Upper lobe of right lung (tissue), 1 donor: ENCODE results near the gene SPOPL. TPM values are rescaled to one million over a fixed set of nuclear protein-coding genes. Genes with fewer than 3 reads are reported as not detected.

Experiments
- ATAC-seq: fragments of 200-7000 bp; cut with Tn5 transposase; one replicate; pipeline ENCODE4 v1.9.1; 2020; ENCODE audit warnings: mild to moderate bottlenecking, moderate library complexity
- DNase-seq: peaks from one replicate; pipeline ENCODE4 v3.0.0-alpha.2; 2020
- H3K27ac ChIP-seq: fragments of 200-600 bp; one replicate; pipeline ENCODE4 v1.8.0; 2022
- H3K27me3 ChIP-seq: fragments of 200-600 bp; one replicate; pipeline ENCODE4 v1.8.0; 2022; ENCODE audit warnings: mild to moderate bottlenecking
- H3K36me3 ChIP-seq: fragments of 200-600 bp; one replicate; pipeline ENCODE4 v1.8.0; 2022
- H3K4me1 ChIP-seq: fragments of 200-600 bp; one replicate; pipeline ENCODE4 v1.8.0; 2022
- H3K4me3 ChIP-seq: fragments of 200-600 bp; one replicate; pipeline ENCODE4 v1.8.0; 2022; ENCODE audit warnings: mild to moderate bottlenecking
- H3K9me3 ChIP-seq: fragments of 200-600 bp; one replicate; pipeline ENCODE4 v1.8.0; 2022
- intact Hi-C: fragments of 100-400 bp; cut with DNase I; formaldehyde crosslinking; loops from one replicate; pipeline ENCODE4 v1.11.0; 2022
- total RNA-seq: library from RNA; stranded (reverse); fragmentation: NEBNext Ultra II Directional; extraction: Animal tissue kit (Norgen Biotek cat#: 25700); gene quantifications from one replicate; pipeline ENCODE4 v1.2.1, GENCODE V29; 2021
- TF ChIP-seq, protein P1 (sequence below): fragments of 200-600 bp; IDR thresholded peaks from one replicate; pipeline ENCODE4 v1.8.0; 2022; ENCODE audit warnings: antibody characterized with exemption
- donor health status: DM: no; HTN: yes; CAD: no; lungs with severe emphysema.

The SPOPL gene
- total RNA-seq, 1 donor from 2014 or later = 26.3 TPM

GRCh38 chr2:138548796-138549195 lies 47.2 kb downstream of the SPOPL start:
- intact Hi-C loops = no loop called here
- no peak for ATAC-seq
- DNase-seq = no peak
- no peak overlapping the region for H3K4me3 ChIP-seq
- no peaks in the 10 kb centered on the region for H3K9me3 ChIP-seq
- H3K27me3 ChIP-seq = no peaks in the 10 kb centered on the region
- peaks cover 19% of the 10 kb centered on the region for H3K36me3 ChIP-seq
- TF ChIP-seq, protein P1, sequence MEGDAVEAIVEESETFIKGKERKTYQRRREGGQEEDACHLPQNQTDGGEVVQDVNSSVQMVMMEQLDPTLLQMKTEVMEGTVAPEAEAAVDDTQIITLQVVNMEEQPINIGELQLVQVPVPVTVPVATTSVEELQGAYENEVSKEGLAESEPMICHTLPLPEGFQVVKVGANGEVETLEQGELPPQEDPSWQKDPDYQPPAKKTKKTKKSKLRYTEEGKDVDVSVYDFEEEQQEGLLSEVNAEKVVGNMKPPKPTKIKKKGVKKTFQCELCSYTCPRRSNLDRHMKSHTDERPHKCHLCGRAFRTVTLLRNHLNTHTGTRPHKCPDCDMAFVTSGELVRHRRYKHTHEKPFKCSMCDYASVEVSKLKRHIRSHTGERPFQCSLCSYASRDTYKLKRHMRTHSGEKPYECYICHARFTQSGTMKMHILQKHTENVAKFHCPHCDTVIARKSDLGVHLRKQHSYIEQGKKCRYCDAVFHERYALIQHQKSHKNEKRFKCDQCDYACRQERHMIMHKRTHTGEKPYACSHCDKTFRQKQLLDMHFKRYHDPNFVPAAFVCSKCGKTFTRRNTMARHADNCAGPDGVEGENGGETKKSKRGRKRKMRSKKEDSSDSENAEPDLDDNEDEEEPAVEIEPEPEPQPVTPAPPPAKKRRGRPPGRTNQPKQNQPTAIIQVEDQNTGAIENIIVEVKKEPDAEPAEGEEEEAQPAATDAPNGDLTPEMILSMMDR = no peak
- no peaks in the 10 kb centered on the region for H3K4me1 ChIP-seq
- H3K27ac ChIP-seq = no peak overlapping the region

DNA sequence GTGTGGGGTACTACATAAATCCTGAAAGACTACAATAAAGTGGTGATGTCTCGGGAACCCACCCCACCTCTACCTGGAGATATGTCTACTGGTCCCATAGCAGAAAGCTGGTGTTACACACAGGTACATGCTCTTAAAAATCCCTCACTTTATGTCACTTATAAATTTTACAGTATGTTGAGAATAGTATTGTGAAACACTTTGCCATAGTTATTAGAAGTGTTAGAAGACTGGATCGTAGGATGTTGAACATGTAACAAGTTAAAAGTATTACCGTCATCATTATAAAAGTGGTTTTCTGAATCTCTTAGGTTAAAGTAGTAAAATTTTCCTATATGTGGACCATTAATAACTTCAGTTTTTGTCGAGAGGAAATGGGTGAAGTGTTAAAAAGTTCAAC lies 48.6 kb downstream of the SPOPL start:
- no peaks in the 10 kb centered on the region for H3K4me1 ChIP-seq
- DNase-seq (no peak), ATAC-seq (no peak)
- no peaks in the 10 kb centered on the region for H3K27me3 ChIP-seq
- no peak overlapping the region for H3K4me3 ChIP-seq
- TF ChIP-seq, protein P1 = no peak
- no peak overlapping the region for H3K27ac ChIP-seq
- intact Hi-C loops = no loop called here
- no peaks in the 10 kb centered on the region for H3K9me3 ChIP-seq
- H3K36me3 ChIP-seq = peaks cover 25% of the 10 kb centered on the region

GRCh38 chr2:138550670-138551287 lies 49.2 kb downstream of the SPOPL start:
- TF ChIP-seq, protein P1 = no peak
- no peak overlapping the region for H3K27ac ChIP-seq
- ATAC-seq (no peak), DNase-seq (no peak)
- H3K27me3 ChIP-seq = no peaks in the 10 kb centered on the region
- no peaks in the 10 kb centered on the region for H3K4me1 ChIP-seq
- peaks cover 25% of the 10 kb centered on the region for H3K36me3 ChIP-seq
- no peaks in the 10 kb centered on the region for H3K9me3 ChIP-seq
- intact Hi-C loops = no loop called here
- H3K4me3 ChIP-seq = no peak overlapping the region

DNA sequence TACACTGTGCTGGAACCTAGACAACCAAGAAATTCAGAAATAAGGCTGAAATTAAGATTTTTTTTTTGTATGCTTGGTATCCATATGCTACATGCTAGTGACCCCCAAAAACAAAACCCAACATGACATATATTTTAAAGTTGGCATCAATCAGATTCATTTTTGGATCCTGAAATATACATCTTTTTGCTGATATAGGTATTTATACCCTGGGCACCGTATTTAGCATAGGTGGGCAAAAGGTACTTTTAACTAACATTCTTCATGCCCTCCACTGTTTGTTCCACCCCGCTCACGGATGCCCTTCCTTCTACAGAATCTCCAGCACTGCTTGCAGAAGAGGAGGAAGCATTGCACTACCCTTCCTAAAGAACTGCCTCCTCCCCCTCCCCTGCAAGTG lies 52.6 kb downstream of the SPOPL start:
- H3K36me3 ChIP-seq = peaks cover 27% of the 10 kb centered on the region
- no peak overlapping the region for H3K27ac ChIP-seq
- TF ChIP-seq, protein P1 = no peak
- ATAC-seq = no peak
- no peaks in the 10 kb centered on the region for H3K4me1 ChIP-seq
- intact Hi-C loops = no loop called here
- no peak overlapping the region for H3K4me3 ChIP-seq
- no peaks in the 10 kb centered on the region for H3K27me3 ChIP-seq
- DNase-seq = no peak
- no peaks in the 10 kb centered on the region for H3K9me3 ChIP-seq

DNA sequence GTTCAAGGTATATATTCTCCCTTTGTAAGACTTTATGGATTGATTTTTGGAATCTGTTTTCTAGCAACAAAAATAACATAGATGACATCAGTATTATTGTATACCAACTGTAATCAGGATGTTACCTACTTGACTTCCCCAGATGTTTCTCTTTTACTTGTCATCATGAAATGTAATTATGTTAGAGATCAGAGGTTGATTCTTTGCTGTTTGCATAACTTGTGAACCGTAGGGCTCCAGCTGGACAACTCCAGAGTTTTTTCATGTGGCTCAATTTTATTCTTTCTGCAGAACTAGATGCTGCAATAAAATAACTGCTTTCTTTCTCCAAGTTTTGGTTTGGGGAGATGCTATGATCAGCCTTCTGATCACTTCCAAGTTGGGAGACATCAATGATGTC lies 58.1 kb downstream of the SPOPL start:
- Histone ChIP-seq H3K27me3 (no peaks in the 10 kb centered on the region), H3K9me3 (no peaks in the 10 kb centered on the region), H3K4me3 (no peak overlapping the region), H3K4me1 (no peaks in the 10 kb centered on the region), H3K27ac (no peak overlapping the region), H3K36me3 (peaks cover 36% of the 10 kb centered on the region)
- ATAC-seq (no peak), DNase-seq (no peak)
- TF ChIP-seq, protein P1 = no peak
- intact Hi-C loops = no loop called here
